ENCODE data around the gene LHFPL2. TPM values are rescaled to one million over a fixed set of nuclear protein-coding genes. Genes with fewer than 3 reads are reported as not detected.
"Not testable (repeated sequence)": the region's sequence is repeated elsewhere in the genome, so short reads cannot be mapped to it uniquely, and the experiment has no call there.

The LHFPL2 gene
- total and polyA plus RNA-seq, 2 experiments from 2014 or later: 10.6 to 50.8 TPM

GRCh38 chr5:78673827-78674226, 25.3 kb upstream of the LHFPL2 start:
- not testable (repeated sequence) for H4K20me1 ChIP-seq (replicated peaks; ENCODE audit: insufficient read depth); H3K9me2 ChIP-seq (ENCODE audit: insufficient read depth); H3K27me3 Mint-ChIP-seq (ENCODE audit: insufficient read depth, low read depth, poor library complexity); H3K27ac ChIP-seq (ENCODE audit: low read depth); H3K27me3 ChIP-seq (ENCODE audit: insufficient read depth); H3K9me3 Mint-ChIP-seq; H3K4me3 ChIP-seq; H3K36me3 ChIP-seq (ENCODE audit: insufficient read depth); H3K4me1 ChIP-seq (ENCODE audit: insufficient read depth); ATAC-seq; H3K79me2 ChIP-seq (replicated peaks; ENCODE audit: insufficient read depth); H2AFZ ChIP-seq; H3K4me3 Mint-ChIP-seq; H3F3A ChIP-seq (replicated peaks; ENCODE audit: low read depth); H3K27ac Mint-ChIP-seq; H3K4me1 Mint-ChIP-seq; H3K4me2 ChIP-seq; DNase-seq (ENCODE audit: low spot score); H3K36me3 Mint-ChIP-seq (ENCODE audit: low read depth)

GRCh38 chr5:78672154-78672553, 23.6 kb upstream of the LHFPL2 start:
- Histone ChIP-seq H3K4me2 (no peak overlapping the region), H3K79me2 (replicated peaks; ENCODE audit: insufficient read depth) (no peaks in the 10 kb centered on the region), H3K36me3 (ENCODE audit: insufficient read depth) (no peaks in the 10 kb centered on the region), H3K4me3 (no peak overlapping the region), H2AFZ (no peak overlapping the region), H3K27ac (ENCODE audit: low read depth) (no peak overlapping the region), H3F3A (replicated peaks; ENCODE audit: low read depth) (no peaks in the 10 kb centered on the region), H3K4me1 (ENCODE audit: insufficient read depth) (no peaks in the 10 kb centered on the region), H4K20me1 (replicated peaks; ENCODE audit: insufficient read depth) (no peaks in the 10 kb centered on the region), H3K27me3 (ENCODE audit: insufficient read depth) (no peaks in the 10 kb centered on the region), H3K9me2 (ENCODE audit: insufficient read depth) (no peaks in the 10 kb centered on the region; the same call in 1 of the 2 replicates)
- no peak for DNase-seq (ENCODE audit: low spot score)
- peaks cover 5% of the 10 kb centered on the region for H3K27me3 Mint-ChIP-seq (ENCODE audit: insufficient read depth, low read depth, poor library complexity)
- no peaks in the 10 kb centered on the region for H3K36me3 Mint-ChIP-seq (ENCODE audit: low read depth)
- H3K4me3 Mint-ChIP-seq: no peak overlapping the region
- no peak for TF ChIP-seq NANOG (IDR thresholded peaks at IDR 0.05; ENCODE audit: borderline replicate concordance)
- no peak for TF ChIP-seq STAT1 (IDR thresholded peaks at IDR 0.05; ENCODE audit: unreplicated experiment)
- TF ChIP-seq ZNF331 (CRISPR knock-in tag; IDR thresholded peaks at IDR 0.05; ENCODE audit: low read depth): no peak
- TF ChIP-seq JUNB (IDR thresholded peaks at IDR 0.05; ENCODE audit: unreplicated experiment): no peak
- TF ChIP-seq EZH2phosphoT487 (IDR thresholded peaks at IDR 0.05; ENCODE audit: unreplicated experiment): no peak
- TF ChIP-seq CTCF (conservative IDR thresholded peaks at IDR 0.05; ENCODE audit: low read depth in 2 of 2): no peak
- no peak for TF ChIP-seq POLR2AphosphoS5 (IDR thresholded peaks at IDR 0.05; ENCODE audit: low read depth)
- H3K27ac Mint-ChIP-seq: no peak overlapping the region
- H3K9me3 Mint-ChIP-seq: no peaks in the 10 kb centered on the region
- ATAC-seq: no peak
- H3K4me1 Mint-ChIP-seq: peaks cover 4% of the 10 kb centered on the region

GRCh38 chr5:78671609-78672008, 23.0 kb upstream of the LHFPL2 start:
- Histone ChIP-seq H3K9me2 (ENCODE audit: insufficient read depth) (no peaks in the 10 kb centered on the region; the same call in 1 of the 2 replicates), H3F3A (replicated peaks; ENCODE audit: low read depth) (no peaks in the 10 kb centered on the region), H3K4me1 (ENCODE audit: insufficient read depth) (no peaks in the 10 kb centered on the region), H3K36me3 (ENCODE audit: insufficient read depth) (no peaks in the 10 kb centered on the region), H3K27me3 (ENCODE audit: insufficient read depth) (no peaks in the 10 kb centered on the region), H3K27ac (ENCODE audit: low read depth) (no peak overlapping the region), H2AFZ (0 out of 2 replicates have a peak overlapping the region, but pooled peaks have one; percentile 23), H3K4me3 (no peak overlapping the region), H3K79me2 (replicated peaks; ENCODE audit: insufficient read depth) (no peaks in the 10 kb centered on the region), H3K4me2 (no peak overlapping the region), H4K20me1 (replicated peaks; ENCODE audit: insufficient read depth) (no peaks in the 10 kb centered on the region)
- TF ChIP-seq ZNF331 (CRISPR knock-in tag; IDR thresholded peaks at IDR 0.05; ENCODE audit: low read depth) (no peak), POLR2AphosphoS5 (IDR thresholded peaks at IDR 0.05; ENCODE audit: low read depth) (no peak), CTCF (conservative IDR thresholded peaks at IDR 0.05; ENCODE audit: low read depth in 2 of 2) (no peak), NANOG (IDR thresholded peaks at IDR 0.05; ENCODE audit: borderline replicate concordance) (no peak), CREB1 (CRISPR knock-in tag; IDR thresholded peaks at IDR 0.05; ENCODE audit: low read depth) (no peak), ETS1 (IDR thresholded peaks at IDR 0.05) (no peak), EZH2phosphoT487 (IDR thresholded peaks at IDR 0.05; ENCODE audit: unreplicated experiment) (no peak), EZH2 (IDR thresholded peaks at IDR 0.05; ENCODE audit: low read depth, unreplicated experiment) (no peak)
- no peaks in the 10 kb centered on the region for H3K9me3 Mint-ChIP-seq
- H3K27me3 Mint-ChIP-seq (ENCODE audit: insufficient read depth, low read depth, poor library complexity): peaks cover 5% of the 10 kb centered on the region
- peaks cover 5% of the 10 kb centered on the region for H3K4me1 Mint-ChIP-seq
- no peak overlapping the region for H3K27ac Mint-ChIP-seq
- DNase-seq (ENCODE audit: low spot score) (no peak), ATAC-seq (no peak)
- no peak overlapping the region for H3K4me3 Mint-ChIP-seq
- H3K36me3 Mint-ChIP-seq (ENCODE audit: low read depth): no peaks in the 10 kb centered on the region
